HEK293 (cell line): ENCODE data around the gene MSANTD1.

Experiments
- CTCF ChIA-PET: fragments of 350-600 bp; formaldehyde crosslinking; extraction: SDS; loops from one replicate; lab custom pipeline; 2021; ENCODE audit warnings: antibody characterized with exemption; lab: Yijun Ruan, JAX
- POLR2A ChIA-PET: fragments of 300-600 bp; formaldehyde crosslinking; extraction: SDS; loops from one replicate; lab custom pipeline; 2020; ENCODE audit warnings: antibody characterized with exemption, inconsistent platforms; lab: Yijun Ruan, JAX
- H3K27ac ChIP-seq: fragments of 200-500 bp; sonication (Bioruptor generic); 2 replicates; pipeline ENCODE4 v1.5.1; 2014; ENCODE audit warnings: low read depth, low read length, control low read depth, inconsistent platforms; ENCODE audit errors: extremely low read depth
- H3K36me3 ChIP-seq, 2 experiments: fragments of 200-500 bp in 1 of 2; sonication (Bioruptor generic) in 1 of 2; 1 replicate in 1 of 2; 2 replicates in 1 of 2; pipeline ENCODE4 v1.5.1; 2014 to 2017; ENCODE audit warnings: inconsistent platforms in 2 of 2, low read length in 2 of 2; ENCODE audit not compliant: control insufficient read depth in 2 of 2, insufficient read depth in 1 of 2
- H3K4me1 ChIP-seq: fragments of 200-500 bp; sonication (Bioruptor generic); 2 replicates; pipeline ENCODE4 v1.5.1; 2014; ENCODE audit warnings: mild to moderate bottlenecking, low read length, inconsistent platforms; ENCODE audit not compliant: control insufficient read depth, insufficient read depth
- H3K4me3 ChIP-seq: 2 replicates; pipeline ENCODE4 v1.5.1; 2011; ENCODE audit warnings: low read depth, mild to moderate bottlenecking, control low read depth, low read length, moderate library complexity
- H3K9me3 ChIP-seq: fragments of 200-500 bp; sonication (Bioruptor generic); 2 replicates; pipeline ENCODE4 v1.5.1; 2014; ENCODE audit warnings: low read depth, low read length, inconsistent platforms; ENCODE audit not compliant: control insufficient read depth, insufficient read depth
- AEBP2 ChIP-seq: fragments of 450-650 bp; formaldehyde crosslinking; IDR thresholded peaks from 2 replicates; pipeline ENCODE4 v1.5.1; 2016; ENCODE audit warnings: missing biosample characterization, missing genetic modification characterization, borderline replicate concordance
- BCL6B ChIP-seq: fragments of 450-650 bp; formaldehyde crosslinking; IDR thresholded peaks from 2 replicates; pipeline ENCODE4 v1.5.1; 2017; ENCODE audit warnings: missing biosample characterization, missing genetic modification characterization
- GFI1B ChIP-seq: fragments of 450-650 bp; formaldehyde crosslinking; IDR thresholded peaks from 2 replicates; pipeline ENCODE4 v1.5.1; 2016; ENCODE audit warnings: missing biosample characterization, missing genetic modification characterization
- HIC1 ChIP-seq: fragments of 450-650 bp; formaldehyde crosslinking; IDR thresholded peaks from 2 replicates; pipeline ENCODE4 v1.5.1; 2016; ENCODE audit warnings: missing biosample characterization, missing genetic modification characterization
- PRDM2 ChIP-seq: fragments of 450-650 bp; formaldehyde crosslinking; IDR thresholded peaks from 2 replicates; pipeline ENCODE4 v1.5.1; 2016; ENCODE audit warnings: missing biosample characterization, missing genetic modification characterization, borderline replicate concordance
- PRDM4 ChIP-seq: fragments of 450-650 bp; formaldehyde crosslinking; IDR thresholded peaks from 2 replicates; pipeline ENCODE4 v1.5.1; 2017; ENCODE audit warnings: missing biosample characterization, missing genetic modification characterization
- REPIN1 ChIP-seq: fragments of 450-650 bp; formaldehyde crosslinking; IDR thresholded peaks from 2 replicates; pipeline ENCODE4 v1.5.1; 2017; ENCODE audit warnings: missing biosample characterization, missing genetic modification characterization, low read depth
- TRIM28 ChIP-seq: IDR thresholded peaks from 2 replicates; pipeline ENCODE4 v1.6.1; 2011; ENCODE audit warnings: low read length, control low read depth, borderline replicate concordance
- ZBTB44 ChIP-seq: fragments of 450-650 bp; IDR thresholded peaks from 2 replicates; pipeline ENCODE4 v1.5.1; 2018; ENCODE audit warnings: missing biosample characterization, mild to moderate bottlenecking, missing genetic modification characterization
- ZNF341 ChIP-seq: fragments of 450-650 bp; formaldehyde crosslinking; IDR thresholded peaks from 2 replicates; pipeline ENCODE4; 2016; ENCODE audit warnings: low read depth, missing biosample characterization, missing genetic modification characterization
- ZNF350 ChIP-seq: fragments of 450-650 bp; formaldehyde crosslinking; IDR thresholded peaks from 2 replicates; pipeline ENCODE4 v1.5.0; 2017; ENCODE audit warnings: missing biosample characterization, mild to moderate bottlenecking, missing genetic modification characterization
- ZNF426 ChIP-seq: fragments of 450-650 bp; formaldehyde crosslinking; IDR thresholded peaks from 2 replicates; pipeline ENCODE4 v1.5.1; 2017; ENCODE audit warnings: missing biosample characterization, missing genetic modification characterization, mild to moderate bottlenecking, inconsistent platforms, moderate library complexity
- ZNF513 ChIP-seq: fragments of 450-650 bp; IDR thresholded peaks from 2 replicates; pipeline ENCODE4 v1.5.1; 2018; ENCODE audit warnings: missing biosample characterization, missing genetic modification characterization
- ZNF530 ChIP-seq: fragments of 450-650 bp; formaldehyde crosslinking; IDR thresholded peaks from 2 replicates; pipeline ENCODE4 v1.5.1; 2016; ENCODE audit warnings: low read depth, missing biosample characterization, missing genetic modification characterization
- ZNF596 ChIP-seq: fragments of 450-650 bp; IDR thresholded peaks from 2 replicates; pipeline ENCODE4 v1.5.0; 2018; ENCODE audit warnings: missing biosample characterization, mild to moderate bottlenecking, missing genetic modification characterization, moderate library complexity
- ZNF792 ChIP-seq: fragments of 450-650 bp; formaldehyde crosslinking; IDR thresholded peaks from 2 replicates; pipeline ENCODE4 v1.5.1; 2016; ENCODE audit warnings: missing biosample characterization, missing genetic modification characterization

MSANTD1 gene

GRCh38 chr4:3304831-3305609, 56.1 kb downstream of the MSANTD1 start (continued):
- no peak for TF ChIP-seq PRDM2 (tag by site-specific recombination)
- no peak for TF ChIP-seq GFI1B
- TF ChIP-seq TRIM28: peak; percentile 61; the same call in 1 of the 2 replicates

GRCh38 chr4:3305610-3306371, 56.8 kb downstream of the MSANTD1 start:
- ChIA-PET POLR2A (no interaction called here), CTCF (no interaction called here)
- H3K4me1 ChIP-seq: no peaks in the 10 kb centered on the region
- no peaks in the 10 kb centered on the region for H3K36me3 ChIP-seq
- H3K9me3 ChIP-seq: no peaks in the 10 kb centered on the region
- no peak overlapping the region for H3K27ac ChIP-seq
- H3K4me3 ChIP-seq: no peak overlapping the region
- TF ChIP-seq ZBTB44 (no peak), ZNF530 (tag by site-specific recombination) (no peak), AEBP2 (tag by site-specific recombination) (no peak), REPIN1 (tag by site-specific recombination) (no peak), ZNF513 (tag by site-specific recombination) (no peak), PRDM4 (no peak), BCL6B (tag by site-specific recombination) (no peak), ZNF426 (no peak), ZNF350 (tag by site-specific recombination) (no peak), ZNF596 (no peak), ZNF341 (no peak), ZNF792 (tag by site-specific recombination) (no peak), HIC1 (tag by site-specific recombination) (no peak)
